ENCODE measurements around the gene WNT9A. TPM values are rescaled to one million over a fixed set of nuclear protein-coding genes. Genes with fewer than 3 reads are reported as not detected.

WNT9A gene
- total and polyA plus RNA-seq, 12 donors, result 0.39 to 27.9 (median 3.8) TPM

GRCh38 chr1:227946624-227947385 is 927 bp downstream of the WNT9A start:
- H3K36me3 ChIP-seq, result no peaks in the 10 kb centered on the region
- peak overlapping the region; percentile 16 to 74 (median 60) for H3K4me3 ChIP-seq
- peaks cover 8 to 67% (median 38%) of the 10 kb centered on the region in 9 donors for H3K4me1 ChIP-seq
- no peaks in the 10 kb centered on the region for H3K9me3 ChIP-seq
- DNase-seq (peak; percentile 74 to 77), ATAC-seq (peak; percentile 72 to 87 (median 80))
- peak; percentile 58 to 92 (median 80) for TF ChIP-seq CTCF (IDR thresholded peaks at IDR 0.05)
- intact Hi-C loops (cut with DNase I), result loop anchor here (1.0 to 10.0 kb wide), 12 partner anchors 60 to 467 kb away; partner anchors contain the start of gene ZNF678 (in 1 of the 10)
- WGBS, 2 donors, result 1% methylated on average over 59 to 61 of the region's 61 CpGs
- peak overlapping the region in 8 of 10 donors; percentile 5 to 92 (median 90) for H3K27ac ChIP-seq
- peaks cover 0 to 44% (median 0%) of the 10 kb centered on the region in 7 donors for H3K27me3 ChIP-seq

- Histone ChIP-seq H3K9me3 (no peaks in the 10 kb centered on the region), H3K4me3 (peak overlapping the region in 8 of 10 donors; percentile 53 to 74 (median 61)), H3K27me3 (peaks cover 0 to 44% (median 0%) of the 10 kb centered on the region in 7 donors), H3K4me1 (peaks cover 8 to 69% (median 45%) of the 10 kb centered on the region in 9 donors), H3K36me3 (no peaks in the 10 kb centered on the region), H3K27ac (peak overlapping the region in 6 of 10 donors; percentile 72 to 92 (median 90))
- intact Hi-C loops (cut with DNase I), result loop anchor here (1.0 to 10.0 kb wide), 12 partner anchors 59 to 466 kb away; partner anchors contain the start of gene ZNF678 (in 1 of the 10)
- peak; percentile 47 to 51 for DNase-seq
- TF ChIP-seq CTCF (IDR thresholded peaks at IDR 0.05), result no peak
- peak; percentile 21 to 67 (median 47) for ATAC-seq
- 17 to 23% methylated on average over 19 of the region's 19 CpGs for WGBS, 2 donors
Measured at GRCh38 chr1:227945891-227946623, 1.7 kb downstream of the WNT9A start.

- peak in 6 of 8 donors; percentile 6 to 54 (median 38) for ATAC-seq
- peaks cover 0 to 44% (median 0%) of the 10 kb centered on the region in 7 donors for H3K27me3 ChIP-seq
Measured at GRCh38 chr1:227944931-227945890, 2.5 kb downstream of the WNT9A start.

More at GRCh38 chr1:227944931-227945890, 2.5 kb downstream of the WNT9A start:
- H3K4me3 ChIP-seq, result peak overlapping the region in 5 of 10 donors; percentile 60 to 74 (median 67)
- H3K9me3 ChIP-seq, result no peaks in the 10 kb centered on the region
- no peaks in the 10 kb centered on the region for H3K36me3 ChIP-seq
- peak in 1 of 2 donors; percentile 38 for DNase-seq
- peak overlapping the region in 6 of 10 donors; percentile 80 to 92 (median 90) for H3K27ac ChIP-seq
- intact Hi-C loops (cut with DNase I), result loop anchor here in 7 of 10 donors (5.0 to 10.0 kb wide), 7 partner anchors 58 to 463 kb away; partner anchors contain the start of gene ZNF678 (in 1 of the 7)
- 73 to 84% methylated on average over 18 of the region's 18 CpGs for WGBS, 2 donors
- H3K4me1 ChIP-seq, result peaks cover 8 to 69% (median 53%) of the 10 kb centered on the region in 9 donors
- no peak for TF ChIP-seq CTCF (IDR thresholded peaks at IDR 0.05)
